Astrocyte of the cerebellum (primary cell): ENCODE data around the gene MGAT5.

Experiments used
- DNase-seq: peaks from one replicate; pipeline ENCODE4 v3.0.0-alpha.2; 2011; ENCODE audit warnings: low read depth
- H3K4me3 ChIP-seq: 2 replicates; pipeline ENCODE4 v1.5.1; 2011; ENCODE audit warnings: mild to moderate bottlenecking, low read depth, low read length, moderate library complexity
- in situ Hi-C: cut with HindIII; loops from 2 replicates; pipeline ENCODE4 v1.10.0; 2017; ENCODE audit warnings: low sequenced_read_pairs
- TF ChIP-seq, protein P1 (sequence below): IDR thresholded peaks from 2 replicates; pipeline ENCODE4 v1.5.1; 2012; ENCODE audit warnings: low read length, low read depth, moderate library complexity, mild to moderate bottlenecking; ENCODE audit errors: missing control alignments

The MGAT5 gene

DNA sequence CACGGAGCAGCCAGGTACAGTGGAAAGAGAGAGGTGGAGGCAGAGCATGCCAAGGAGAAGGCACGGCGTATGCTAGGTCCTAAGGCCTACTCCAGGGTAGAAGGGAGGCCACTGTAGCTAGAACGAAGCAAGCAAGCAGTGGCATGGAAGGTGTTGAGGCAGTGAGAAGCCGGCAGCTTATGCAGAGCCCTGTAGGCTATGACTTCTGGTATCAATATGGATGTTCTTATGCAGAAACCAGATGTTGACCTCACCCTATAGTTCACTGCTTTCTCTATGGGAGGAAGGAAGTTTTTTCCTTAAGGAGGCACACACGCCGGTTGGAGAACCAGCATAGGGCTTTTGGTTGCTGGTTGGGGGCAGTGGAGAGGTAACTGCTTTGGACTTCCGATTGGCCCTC is 6.1 kb downstream of the MGAT5 start:
- no peak for DNase-seq
- TF ChIP-seq, protein P1, sequence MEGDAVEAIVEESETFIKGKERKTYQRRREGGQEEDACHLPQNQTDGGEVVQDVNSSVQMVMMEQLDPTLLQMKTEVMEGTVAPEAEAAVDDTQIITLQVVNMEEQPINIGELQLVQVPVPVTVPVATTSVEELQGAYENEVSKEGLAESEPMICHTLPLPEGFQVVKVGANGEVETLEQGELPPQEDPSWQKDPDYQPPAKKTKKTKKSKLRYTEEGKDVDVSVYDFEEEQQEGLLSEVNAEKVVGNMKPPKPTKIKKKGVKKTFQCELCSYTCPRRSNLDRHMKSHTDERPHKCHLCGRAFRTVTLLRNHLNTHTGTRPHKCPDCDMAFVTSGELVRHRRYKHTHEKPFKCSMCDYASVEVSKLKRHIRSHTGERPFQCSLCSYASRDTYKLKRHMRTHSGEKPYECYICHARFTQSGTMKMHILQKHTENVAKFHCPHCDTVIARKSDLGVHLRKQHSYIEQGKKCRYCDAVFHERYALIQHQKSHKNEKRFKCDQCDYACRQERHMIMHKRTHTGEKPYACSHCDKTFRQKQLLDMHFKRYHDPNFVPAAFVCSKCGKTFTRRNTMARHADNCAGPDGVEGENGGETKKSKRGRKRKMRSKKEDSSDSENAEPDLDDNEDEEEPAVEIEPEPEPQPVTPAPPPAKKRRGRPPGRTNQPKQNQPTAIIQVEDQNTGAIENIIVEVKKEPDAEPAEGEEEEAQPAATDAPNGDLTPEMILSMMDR: no peak
- in situ Hi-C loops: no loop called here
- no peak overlapping the region for H3K4me3 ChIP-seq

DNA sequence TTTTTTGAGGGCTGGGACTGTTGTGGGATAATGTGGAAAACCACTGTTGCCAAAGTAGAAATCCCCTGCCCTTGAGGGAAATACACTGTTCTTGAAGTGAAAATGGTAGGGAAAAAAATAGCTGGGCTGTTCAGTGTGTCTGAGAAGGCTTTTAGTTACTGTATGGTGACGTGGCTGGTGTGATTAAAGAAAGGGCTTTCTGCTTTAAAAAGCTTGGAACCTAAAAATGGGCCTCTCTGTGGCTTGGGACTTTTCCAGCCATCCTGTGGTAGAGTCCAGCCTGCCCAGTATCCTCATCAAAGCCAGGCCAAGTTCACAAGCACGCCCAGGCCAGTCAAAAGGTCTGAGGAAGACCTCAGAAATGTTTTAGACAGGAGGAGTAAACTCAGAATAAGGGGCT is 6.8 kb downstream of the MGAT5 start:
- in situ Hi-C loops: no loop called here
- H3K4me3 ChIP-seq: no peak overlapping the region
- TF ChIP-seq, protein P1: no peak
- DNase-seq: peak; percentile 93

DNA sequence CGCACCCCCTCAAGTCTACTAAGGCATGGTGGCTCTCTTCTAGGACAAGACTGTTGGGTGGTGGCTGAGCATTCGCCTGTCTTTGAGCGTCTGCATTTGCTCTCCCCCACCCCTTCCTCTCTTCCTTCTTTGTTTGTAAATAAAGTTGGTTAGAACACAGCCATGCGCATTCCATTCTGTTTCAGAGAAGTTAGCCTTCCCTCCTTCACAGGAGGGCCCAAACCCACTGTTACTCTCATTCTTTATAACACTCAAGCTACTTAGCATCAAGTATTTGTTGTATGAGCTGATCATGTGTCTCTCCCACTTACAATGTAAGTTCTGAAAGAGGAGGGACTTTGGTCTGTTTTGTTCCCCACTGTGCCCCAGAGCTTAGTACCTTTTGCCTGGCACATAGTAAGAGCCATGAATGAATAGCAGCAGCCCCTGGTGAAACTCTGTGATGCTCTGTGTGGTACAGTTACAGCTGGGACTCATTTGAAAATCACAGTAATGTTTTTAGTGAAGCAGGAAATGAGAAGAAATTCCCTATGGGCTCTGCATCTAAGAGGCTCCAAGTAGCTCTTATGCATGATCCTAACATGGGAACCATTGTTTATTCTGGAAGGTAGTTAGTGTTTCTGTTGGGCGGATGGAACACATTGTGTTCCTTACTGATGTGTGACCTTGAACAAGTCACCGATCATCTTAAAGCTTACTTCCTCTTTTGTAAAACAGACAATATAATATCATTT is 7.7 kb downstream of the MGAT5 start:
- DNase-seq: no peak
- H3K4me3 ChIP-seq: no peak overlapping the region
- in situ Hi-C loops: no loop called here
- TF ChIP-seq, protein P1: no peak

DNA sequence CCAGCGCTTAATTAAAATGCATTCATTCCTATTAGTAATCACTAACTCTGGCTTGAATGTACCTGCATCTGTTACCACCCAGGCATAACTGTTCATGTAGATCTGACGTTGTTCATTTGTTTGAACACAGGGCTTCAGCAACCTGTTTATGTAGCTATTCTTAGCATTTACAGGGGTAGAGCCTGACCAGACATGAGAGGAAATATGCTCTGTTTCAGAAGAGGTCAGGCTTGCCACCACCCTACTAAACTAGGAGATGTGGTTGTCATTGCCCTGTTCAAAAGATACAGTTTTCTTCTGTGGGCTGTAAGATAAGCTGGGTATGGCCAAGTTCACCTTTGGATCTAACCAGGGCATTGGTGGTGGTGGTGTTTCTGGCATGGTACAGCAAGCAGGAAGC is 8.8 kb downstream of the MGAT5 start:
- no peak for DNase-seq
- TF ChIP-seq, protein P1: no peak
- no peak overlapping the region for H3K4me3 ChIP-seq
- in situ Hi-C loops: no loop called here

DNA sequence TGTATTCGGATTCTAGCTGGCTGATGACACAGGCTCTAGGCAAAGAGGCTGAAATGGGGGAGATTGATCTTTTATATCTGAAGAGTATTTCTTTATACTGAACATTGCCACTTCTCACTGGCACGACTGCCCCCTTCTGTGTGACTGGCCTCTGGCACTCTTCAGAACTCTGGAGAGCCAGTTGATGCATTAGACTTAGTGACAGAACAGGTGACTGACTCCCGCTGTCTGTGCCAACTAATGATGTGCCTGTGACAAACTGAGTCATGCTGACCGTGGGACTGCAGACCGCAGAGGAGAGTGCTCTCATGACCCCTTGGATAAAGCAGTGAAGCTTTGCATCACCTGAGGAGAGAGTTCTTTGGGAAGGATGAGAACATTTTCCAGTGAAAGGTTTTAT is 14.4 kb downstream of the MGAT5 start:
- no peak overlapping the region for H3K4me3 ChIP-seq
- DNase-seq: no peak
- in situ Hi-C loops: no loop called here
- TF ChIP-seq, protein P1: no peak

DNA sequence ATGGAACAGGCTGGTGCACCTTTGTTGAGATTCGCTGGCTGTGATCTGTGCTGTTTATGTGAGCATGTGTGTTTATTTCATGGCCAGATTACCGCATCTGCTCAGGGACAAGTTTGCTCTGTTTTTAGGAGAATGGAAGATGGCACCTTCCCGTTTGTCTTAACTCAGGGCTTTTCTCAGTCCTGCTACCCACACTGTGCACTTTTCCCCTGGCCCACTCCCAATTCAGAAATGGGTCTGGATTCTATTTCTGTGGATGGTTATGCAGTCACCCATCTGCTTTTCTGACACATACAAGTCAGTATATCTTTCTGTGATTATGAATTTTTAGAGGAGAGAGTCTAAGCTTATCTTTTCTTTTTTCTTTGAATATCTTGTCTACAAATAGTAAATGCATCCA is 15.4 kb downstream of the MGAT5 start:
- no peak for DNase-seq
- TF ChIP-seq, protein P1: no peak
- in situ Hi-C loops: no loop called here
- H3K4me3 ChIP-seq: no peak overlapping the region
